B cell (primary cell): ENCODE results near the gene OR8S1. TPM values are rescaled to one million over a fixed set of nuclear protein-coding genes. Genes with fewer than 3 reads are reported as not detected.

Experiments
- ATAC-seq: fragments of 200-7000 bp; cut with Tn5 transposase; one replicate; pipeline ENCODE4 v1.10.0; 2021; ENCODE audit warnings: low read depth, mild to moderate bottlenecking, moderate number of reproducible peaks, moderate library complexity
- CTCF ChIA-PET: fragments of 350-600 bp; sonication (Branson Sonifier 250); formaldehyde crosslinking; loops from one replicate; lab custom pipeline; 2021; ENCODE audit warnings: antibody characterized with exemption, inconsistent platforms; lab: Charles Lee
- POLR2A ChIA-PET: fragments of 350-600 bp; sonication (Branson Sonifier 250); formaldehyde crosslinking; loops from one replicate; lab custom pipeline; 2021; ENCODE audit warnings: antibody characterized with exemption; lab: Charles Lee
- DNase-seq: peaks from one replicate; pipeline ENCODE4 v3.0.0; 2013
- H2AFZ ChIP-seq: 2 replicates; pipeline ENCODE4 v1.6.1; 2012; ENCODE audit warnings: mild to moderate bottlenecking, low read depth, low read length; ENCODE audit not compliant: insufficient read depth, poor library complexity, severe bottlenecking
- H3K27ac ChIP-seq, 2 donors: 1 replicate in 1 of 2; 2 replicates in 1 of 2; pipeline ENCODE4 v1.5.1; 2012 to 2013; ENCODE audit warnings: low read length in 2 of 2, mild to moderate bottlenecking in 2 of 2, moderate library complexity in 1 of 2
- H3K27me3 ChIP-seq, 4 experiments: fragments of 200-600 bp in 1 of 4; sonication (generic) in 1 of 4; replicated peaks in 1 of 4; 1 replicate in 2 of 4; 2 replicates in 2 of 4; pipeline versions ENCODE4 v1.6.1 to v1.7.0; 2013 to 2016; ENCODE audit warnings: low read length in 3 of 4, mild to moderate bottlenecking in 2 of 4, mixed read lengths in 1 of 4, moderate library complexity in 1 of 4; ENCODE audit not compliant: insufficient read depth in 4 of 4, control insufficient read depth in 3 of 4; ENCODE audit errors: control extremely low read depth in 1 of 4
- H3K36me3 ChIP-seq, 2 experiments: replicated peaks in 1 of 2; 1 replicate in 1 of 2; 2 replicates in 1 of 2; pipeline versions ENCODE4 v1.6.1 to v1.7.1; 2013; ENCODE audit warnings: low read length in 1 of 2; ENCODE audit not compliant: insufficient read depth in 2 of 2, control insufficient read depth in 1 of 2; ENCODE audit errors: control extremely low read depth in 1 of 2, extremely low read depth in 1 of 2
- H3K4me1 ChIP-seq, 2 donors: fragments of 200-600 bp in 1 of 2; sonication (generic) in 1 of 2; 1 replicate in 1 of 2; 2 replicates in 1 of 2; pipeline versions ENCODE4 v1.5.1 to v1.6.1; 2013 to 2017; ENCODE audit warnings: low read length in 2 of 2; ENCODE audit not compliant: control insufficient read depth in 2 of 2, insufficient read depth in 2 of 2
- H3K4me2 ChIP-seq: replicated peaks from 2 replicates; pipeline ENCODE3; 2012; ENCODE audit warnings: mild to moderate bottlenecking, low read depth, low read length; ENCODE audit not compliant: poor library complexity, severe bottlenecking
- H3K4me3 ChIP-seq, 5 experiments: fragments of 200-600 bp in 1 of 5; sonication (generic) in 1 of 5; 1 replicate in 3 of 5; 2 replicates in 2 of 5; pipeline versions ENCODE4 v1.5.1 to v1.7.0; 2011 to 2016; ENCODE audit warnings: low read length in 4 of 5, mild to moderate bottlenecking in 4 of 5, low read depth in 2 of 5, control low read depth in 1 of 5, moderate library complexity in 1 of 5; ENCODE audit not compliant: insufficient read depth in 1 of 5; ENCODE audit errors: control extremely low read depth in 1 of 5, extremely low read depth in 1 of 5
- H3K79me2 ChIP-seq: fragments of 200-600 bp; sonication (generic); one replicate; pipeline ENCODE4 v1.6.0; 2016; ENCODE audit warnings: low read length; ENCODE audit not compliant: control insufficient read depth, insufficient read depth
- H3K9ac ChIP-seq: fragments of 200-600 bp; sonication (generic); 2 replicates; pipeline ENCODE4 v1.6.1; 2017; ENCODE audit warnings: mild to moderate bottlenecking, low read length, moderate library complexity
- H3K9me3 ChIP-seq, 3 donors: one replicate each; pipeline versions ENCODE4 v1.6.1 to v1.7.1; 2013; ENCODE audit warnings: low read length in 2 of 3; ENCODE audit not compliant: control insufficient read depth in 2 of 3, insufficient read depth in 1 of 3; ENCODE audit errors: control extremely low read depth in 1 of 3
- H4K20me1 ChIP-seq: 2 replicates; pipeline ENCODE4 v1.6.0; 2012; ENCODE audit warnings: mild to moderate bottlenecking, low read length; ENCODE audit not compliant: insufficient read depth, control insufficient read depth, poor library complexity, severe bottlenecking
- H3K27ac Mint-ChIP-seq: one replicate; pipeline ENCODE4 v1.8.0; 2021; ENCODE audit warnings: mixed read lengths
- H3K27me3 Mint-ChIP-seq: one replicate; pipeline ENCODE4 v1.8.0; 2021; ENCODE audit warnings: mixed read lengths
- H3K4me1 Mint-ChIP-seq: one replicate; pipeline ENCODE4 v1.8.0; 2021; ENCODE audit warnings: mixed read lengths
- H3K4me3 Mint-ChIP-seq: one replicate; pipeline ENCODE4 v1.8.0; 2021; ENCODE audit warnings: mixed read lengths
- H3K9me3 Mint-ChIP-seq: one replicate; pipeline ENCODE4 v1.8.0; 2022; ENCODE audit warnings: mixed read lengths; ENCODE audit not compliant: insufficient read depth
- EZH2 ChIP-seq: IDR thresholded peaks from 2 replicates; pipeline ENCODE4 v1.6.1; 2012; ENCODE audit warnings: borderline replicate concordance, low read depth, mild to moderate bottlenecking, moderate library complexity, low read length; ENCODE audit not compliant: insufficient read depth, poor library complexity, severe bottlenecking
- WGBS: methylation state at CpG from one replicate; pipeline ENCODE4 v1.1.5; 2013; ENCODE audit warnings: missing lambda C conversion rate; ENCODE audit not compliant: insufficient coverage; 5-methylcytosine and 5-hydroxymethylcytosine counted together
- intact Hi-C: fragments of 100-400 bp; cut with micrococcal nuclease; formaldehyde crosslinking; loops from one replicate; pipeline ENCODE4 v1.10.0; 2022
- polyA plus RNA-seq: library from polyadenylated mRNA; depleted of rRNA; stranded (reverse); fragments of >200 nt; gene quantifications from 2 replicates; pipeline ENCODE4 v1.2.3, GENCODE V29; 2012
- total RNA-seq, 2 donors: library from RNA; stranded (reverse); fragments of 120-200 nt in 1 of 2; gene quantifications; 1 replicate in 1 of 2; 2 replicates in 1 of 2; pipeline versions ENCODE4 v1.2.3 to v1.2.4, GENCODE V29; 2013 to 2022
- TF ChIP-seq, protein P1 (sequence below): fragments of 200-600 bp; IDR thresholded peaks from one replicate; pipeline ENCODE4 v1.8.0; 2022; ENCODE audit warnings: antibody characterized with exemption, mild to moderate bottlenecking

The OR8S1 gene
- total and polyA plus RNA-seq, 2 donors (not counting 1 experiment from before 2014, with no cell fraction given) = not detected

DNA sequence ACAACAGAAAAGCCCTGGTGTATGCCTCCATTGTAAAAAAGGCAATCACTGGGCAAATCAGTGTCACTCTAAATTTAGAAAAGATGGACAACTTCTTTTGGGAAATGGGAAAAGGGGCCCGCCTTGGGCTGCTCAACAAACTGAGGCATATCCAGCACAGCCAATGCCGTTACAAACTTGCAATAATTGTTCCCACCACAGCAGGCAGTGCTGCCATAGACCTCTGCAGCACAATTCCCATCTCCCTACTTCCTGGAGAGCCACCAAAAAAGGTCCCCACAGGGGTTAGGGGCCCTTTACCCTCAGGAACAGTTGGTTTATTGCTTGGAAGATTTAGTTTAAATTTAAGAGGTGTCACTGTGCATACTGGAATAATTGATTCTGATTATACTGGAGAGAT lies 16.4 kb upstream of the OR8S1 start:
- peaks cover 0 to 4% (median 0%) of the 10 kb centered on the region in 4 experiments for H3K27me3 ChIP-seq
- no peak overlapping the region for H3K9ac ChIP-seq
- TF ChIP-seq, protein P1, sequence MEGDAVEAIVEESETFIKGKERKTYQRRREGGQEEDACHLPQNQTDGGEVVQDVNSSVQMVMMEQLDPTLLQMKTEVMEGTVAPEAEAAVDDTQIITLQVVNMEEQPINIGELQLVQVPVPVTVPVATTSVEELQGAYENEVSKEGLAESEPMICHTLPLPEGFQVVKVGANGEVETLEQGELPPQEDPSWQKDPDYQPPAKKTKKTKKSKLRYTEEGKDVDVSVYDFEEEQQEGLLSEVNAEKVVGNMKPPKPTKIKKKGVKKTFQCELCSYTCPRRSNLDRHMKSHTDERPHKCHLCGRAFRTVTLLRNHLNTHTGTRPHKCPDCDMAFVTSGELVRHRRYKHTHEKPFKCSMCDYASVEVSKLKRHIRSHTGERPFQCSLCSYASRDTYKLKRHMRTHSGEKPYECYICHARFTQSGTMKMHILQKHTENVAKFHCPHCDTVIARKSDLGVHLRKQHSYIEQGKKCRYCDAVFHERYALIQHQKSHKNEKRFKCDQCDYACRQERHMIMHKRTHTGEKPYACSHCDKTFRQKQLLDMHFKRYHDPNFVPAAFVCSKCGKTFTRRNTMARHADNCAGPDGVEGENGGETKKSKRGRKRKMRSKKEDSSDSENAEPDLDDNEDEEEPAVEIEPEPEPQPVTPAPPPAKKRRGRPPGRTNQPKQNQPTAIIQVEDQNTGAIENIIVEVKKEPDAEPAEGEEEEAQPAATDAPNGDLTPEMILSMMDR = no peak
- TF ChIP-seq EZH2 = no peak
- no peaks in the 10 kb centered on the region for H4K20me1 ChIP-seq
- ChIA-PET POLR2A (no interaction called here), CTCF (no interaction called here)
- H2AFZ ChIP-seq = no peak overlapping the region
- no peak overlapping the region for H3K27ac ChIP-seq
- no peaks in the 10 kb centered on the region for H3K4me1 ChIP-seq
- Mint-ChIP-seq H3K9me3 (peaks cover 7% of the 10 kb centered on the region), H3K27ac (no peak overlapping the region), H3K4me3 (no peak overlapping the region), H3K27me3 (peaks cover 17% of the 10 kb centered on the region), H3K4me1 (no peaks in the 10 kb centered on the region)
- peaks cover 1 to 8% (median 3%) of the 10 kb centered on the region in 3 donors for H3K9me3 ChIP-seq
- no peak for ATAC-seq
- no peak overlapping the region for H3K4me2 ChIP-seq
- intact Hi-C loops = no loop called here
- no CpG with 5 or more reads among the region's 2 CpGs for WGBS
- no peaks in the 10 kb centered on the region for H3K79me2 ChIP-seq
- H3K4me3 ChIP-seq = no peak overlapping the region
- no peaks in the 10 kb centered on the region for H3K36me3 ChIP-seq
- DNase-seq = no peak

DNA sequence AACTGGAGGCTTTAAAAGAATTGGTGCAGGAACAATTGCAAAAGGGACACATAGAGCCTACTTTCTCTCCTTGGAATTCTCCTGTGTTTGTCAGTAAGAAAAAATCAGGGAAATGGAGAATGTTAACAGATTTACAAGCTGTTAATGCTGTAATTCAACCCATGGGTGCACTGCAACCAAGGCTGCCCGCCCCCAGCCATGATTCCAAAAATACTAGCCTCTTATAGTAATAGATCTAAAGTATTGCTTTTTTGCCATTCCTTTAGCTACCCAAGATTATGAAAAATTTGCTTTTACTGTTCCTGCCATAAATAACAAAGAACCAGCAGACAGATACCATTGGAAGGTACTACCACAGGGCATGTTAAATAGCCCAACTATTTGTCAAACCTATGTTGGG lies 15.3 kb upstream of the OR8S1 start:
- Histone ChIP-seq H3K27ac (no peak overlapping the region), H3K4me2 (no peak overlapping the region), H3K9me3 (peaks cover 0 to 8% (median 3%) of the 10 kb centered on the region in 3 donors), H3K4me1 (no peaks in the 10 kb centered on the region), H3K79me2 (no peaks in the 10 kb centered on the region), H3K9ac (no peak overlapping the region), H4K20me1 (no peaks in the 10 kb centered on the region), H2AFZ (no peak overlapping the region), H3K4me3 (no peak overlapping the region), H3K36me3 (no peaks in the 10 kb centered on the region), H3K27me3 (no peaks in the 10 kb centered on the region)
- Mint-ChIP-seq H3K9me3 (peaks cover 7% of the 10 kb centered on the region), H3K27ac (no peak overlapping the region), H3K27me3 (peaks cover 12% of the 10 kb centered on the region), H3K4me1 (no peaks in the 10 kb centered on the region), H3K4me3 (no peak overlapping the region)
- no CpG with 5 or more reads among the region's 1 CpG for WGBS
- DNase-seq = no peak
- POLR2A ChIA-PET = no interaction called here
- intact Hi-C loops = no loop called here
- no peak for TF ChIP-seq EZH2
- TF ChIP-seq, protein P1 = no peak
- CTCF ChIA-PET = no interaction called here
- no peak for ATAC-seq
